H9 (cell line): ENCODE results near the gene PCLAF. TPM values are rescaled to one million over a fixed set of nuclear protein-coding genes. Genes with fewer than 3 reads are reported as not detected.

ENCODE experiments used
- DNase-seq: peaks from one replicate; pipeline ENCODE4 v3.0.0-alpha.2; 2017
- H2AFZ ChIP-seq: one replicate; pipeline ENCODE4 v1.6.1; 2013; ENCODE audit warnings: mild to moderate bottlenecking, low read length, control low read depth, moderate library complexity
- H2AK5ac ChIP-seq: 2 replicates; pipeline ENCODE4 v1.6.1; 2013; ENCODE audit warnings: low read length, control low read depth, mixed read lengths; ENCODE audit not compliant: insufficient read length
- H2BK120ac ChIP-seq: one replicate; pipeline ENCODE4 v1.6.1; 2013; ENCODE audit warnings: low read depth, mild to moderate bottlenecking, low read length, control low read depth, inconsistent platforms; ENCODE audit not compliant: poor library complexity, severe bottlenecking
- H2BK12ac ChIP-seq: 2 replicates; pipeline ENCODE4 v1.6.1; 2013; ENCODE audit warnings: low read length, control low read depth, mixed read lengths, low read depth; ENCODE audit not compliant: insufficient read length
- H2BK15ac ChIP-seq: 2 replicates; pipeline ENCODE4 v1.6.1; 2013; ENCODE audit warnings: low read depth, low read length, control low read depth
- H2BK20ac ChIP-seq: one replicate; pipeline ENCODE4 v1.6.1; 2013; ENCODE audit warnings: low read depth, mild to moderate bottlenecking, low read length, control low read depth, inconsistent platforms; ENCODE audit not compliant: poor library complexity, severe bottlenecking
- H2BK5ac ChIP-seq: 2 replicates; pipeline ENCODE4 v1.6.1; 2013; ENCODE audit warnings: low read length, control low read depth, mixed read lengths; ENCODE audit not compliant: insufficient read length
- H3K14ac ChIP-seq: 2 replicates; pipeline ENCODE4 v1.6.1; 2013; ENCODE audit warnings: low read length, control low read depth; ENCODE audit not compliant: insufficient read depth
- H3K18ac ChIP-seq: 2 replicates; pipeline ENCODE4 v1.6.1; 2013; ENCODE audit warnings: low read depth, mild to moderate bottlenecking, mixed read lengths, low read length, control low read depth; ENCODE audit not compliant: insufficient read length
- H3K23ac ChIP-seq: 2 replicates; pipeline ENCODE4 v1.6.1; 2013; ENCODE audit warnings: low read length, control low read depth, mixed read lengths, low read depth; ENCODE audit not compliant: insufficient read length
- H3K23me2 ChIP-seq: 2 replicates; pipeline ENCODE4 v1.6.1; 2013; ENCODE audit warnings: low read depth, mild to moderate bottlenecking, mixed read lengths, low read length, control low read depth; ENCODE audit not compliant: insufficient read length, poor library complexity, severe bottlenecking
- H3K27ac ChIP-seq: 2 replicates; pipeline ENCODE4 v1.5.1; 2013; ENCODE audit warnings: low read length, control low read depth, mixed read lengths, low read depth; ENCODE audit not compliant: insufficient read length
- H3K27me3 ChIP-seq: 2 replicates; pipeline ENCODE4 v1.6.1; 2013; ENCODE audit warnings: low read length, control low read depth, inconsistent platforms; ENCODE audit not compliant: insufficient read depth
- H3K4ac ChIP-seq: 2 replicates; pipeline ENCODE4 v1.6.1; 2013; ENCODE audit warnings: low read depth, mild to moderate bottlenecking, control low read depth, inconsistent platforms, low read length, moderate library complexity
- H3K4me1 ChIP-seq: 2 replicates; pipeline ENCODE4 v1.6.1; 2013; ENCODE audit warnings: low read length, control low read depth, inconsistent platforms; ENCODE audit not compliant: insufficient read depth
- H3K4me2 ChIP-seq: 2 replicates; pipeline ENCODE4 v1.6.1; 2013; ENCODE audit warnings: low read length, control low read depth, mixed read lengths; ENCODE audit not compliant: insufficient read length, insufficient read depth
- H3K56ac ChIP-seq: 2 replicates; pipeline ENCODE4 v1.6.1; 2013; ENCODE audit warnings: low read depth, mild to moderate bottlenecking, mixed read lengths, low read length, control low read depth; ENCODE audit not compliant: insufficient read length
- H3K79me1 ChIP-seq: 2 replicates; pipeline ENCODE4 v1.6.1; 2013; ENCODE audit warnings: low read depth, mild to moderate bottlenecking, moderate library complexity, low read length, control low read depth, inconsistent platforms; ENCODE audit not compliant: insufficient read depth, poor library complexity, severe bottlenecking
- H3K79me2 ChIP-seq: 2 replicates; pipeline ENCODE4 v1.6.1; 2013; ENCODE audit warnings: low read length, control low read depth, inconsistent platforms; ENCODE audit not compliant: insufficient read depth
- H3K9ac ChIP-seq: 2 replicates; pipeline ENCODE4 v1.6.1; 2013; ENCODE audit warnings: low read length, control low read depth, mixed read lengths; ENCODE audit not compliant: insufficient read length; ENCODE audit errors: extremely low read depth
- H3K9me3 ChIP-seq: one replicate; pipeline ENCODE4 v1.6.1; 2013; ENCODE audit warnings: low read depth, low read length, inconsistent platforms; ENCODE audit not compliant: control insufficient read depth
- H3T11ph ChIP-seq: one replicate; pipeline ENCODE4 v1.6.1; 2013; ENCODE audit warnings: mild to moderate bottlenecking, low read length, control low read depth, inconsistent platforms
- H4K20me1 ChIP-seq: one replicate; pipeline ENCODE4 v1.6.1; 2013; ENCODE audit not compliant: control insufficient read depth, insufficient read length, insufficient read depth
- H4K5ac ChIP-seq: 2 replicates; pipeline ENCODE4 v1.6.1; 2013; ENCODE audit warnings: low read depth, mild to moderate bottlenecking, mixed read lengths, low read length, control low read depth; ENCODE audit not compliant: insufficient read length
- H4K8ac ChIP-seq: replicated peaks from 2 replicates; pipeline ENCODE4 v1.6.1; 2013; ENCODE audit warnings: low read length, control low read depth, mixed read lengths, low read depth; ENCODE audit not compliant: insufficient read length
- H4K91ac ChIP-seq: 2 replicates; pipeline ENCODE4 v1.6.1; 2013; ENCODE audit warnings: low read depth, mild to moderate bottlenecking, moderate library complexity, mixed read lengths, low read length, control low read depth; ENCODE audit not compliant: insufficient read length
- H3K27ac Mint-ChIP-seq, 3 experiments: 2 replicates in 2 of 3; 3 replicates in 1 of 3; pipeline ENCODE4 v1.8.0; 2020 to 2021; ENCODE audit warnings: mixed read lengths in 3 of 3, mild to moderate bottlenecking in 1 of 3, moderate library complexity in 1 of 3
- H3K27me3 Mint-ChIP-seq: 2 replicates; pipeline ENCODE4 v1.8.0; 2021; ENCODE audit warnings: low read depth, mild to moderate bottlenecking, moderate library complexity, mixed read lengths
- H3K36me3 Mint-ChIP-seq, 3 experiments: 2 replicates in 2 of 3; 3 replicates in 1 of 3; pipeline ENCODE4 v1.8.0; 2020 to 2021; ENCODE audit warnings: low read depth in 3 of 3, mixed read lengths in 3 of 3; ENCODE audit not compliant: insufficient read depth in 1 of 3
- H3K4me1 Mint-ChIP-seq, 2 experiments: 2 replicates each; pipeline ENCODE4 v1.8.0; 2020; ENCODE audit warnings: mixed read lengths in 2 of 2
- H3K4me3 Mint-ChIP-seq, 2 experiments: 2 replicates in 1 of 2; 3 replicates in 1 of 2; pipeline ENCODE4 v1.8.0; 2020 to 2021; ENCODE audit warnings: mild to moderate bottlenecking in 2 of 2, mixed read lengths in 2 of 2, moderate library complexity in 1 of 2
- H3K9me3 Mint-ChIP-seq, 2 experiments: 2 replicates in 1 of 2; 3 replicates in 1 of 2; pipeline ENCODE4 v1.8.0; 2020; ENCODE audit warnings: mild to moderate bottlenecking in 2 of 2, mixed read lengths in 2 of 2, moderate library complexity in 1 of 2
- WGBS: extraction: QIAGEN DNeasy Blood & Tissue Kit; methylation state at CpG from one replicate; pipeline ENCODE4 v1.1.7; 2013; ENCODE audit warnings: missing lambda C conversion rate, low lambda C conversion rate, mixed read lengths; ENCODE audit not compliant: insufficient read length; ENCODE audit errors: extremely low coverage; 5-methylcytosine and 5-hydroxymethylcytosine counted together
- total RNA-seq: library from RNA; stranded (reverse); gene quantifications from 2 replicates; pipeline ENCODE4 v1.2.1, GENCODE V29; 2021
- TF ChIP-seq, protein P1 (sequence below): fragments of 200-600 bp; sonication (generic); conservative IDR thresholded peaks from 3 replicates; pipeline ENCODE4 v1.8.0; 2021; ENCODE audit warnings: antibody characterized with exemption, mild to moderate bottlenecking

PCLAF gene
- total RNA-seq, 1 experiment from 2014 or later, result 65.6 TPM

DNA sequence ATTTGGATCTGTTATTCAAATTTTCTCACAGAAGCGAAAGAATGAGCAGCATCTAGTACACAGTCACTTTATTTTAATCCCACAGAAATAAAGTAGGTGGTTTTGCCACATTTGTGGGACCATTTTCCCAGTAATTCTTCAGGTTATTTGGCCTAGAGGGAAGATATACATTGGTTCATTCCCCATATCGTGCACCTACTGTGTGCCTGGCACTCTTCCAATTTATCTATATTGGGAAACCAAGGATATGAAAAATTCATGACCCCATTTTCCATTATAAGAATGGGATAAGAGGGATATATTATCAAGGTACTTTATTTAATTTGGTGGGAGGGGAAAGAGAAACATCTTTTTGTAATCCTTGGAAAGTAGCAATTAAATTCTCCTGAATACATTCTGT is 41.5 kb upstream of the PCLAF start:
- H3K79me1 ChIP-seq, result no peaks in the 10 kb centered on the region
- H3K4me2 ChIP-seq, result no peak overlapping the region
- H3K27ac ChIP-seq, result no peak overlapping the region
- DNase-seq, result no peak
- no peak overlapping the region for H3K14ac ChIP-seq
- no peaks in the 10 kb centered on the region for H3K27me3 Mint-ChIP-seq
- no peak overlapping the region for H2BK12ac ChIP-seq
- no peak overlapping the region for H3K27ac Mint-ChIP-seq
- no peak overlapping the region for H3K4ac ChIP-seq
- no peaks in the 10 kb centered on the region for H3K9me3 ChIP-seq
- no peak overlapping the region for H2BK20ac ChIP-seq
- no peak overlapping the region for H3K18ac ChIP-seq
- no CpG with 5 or more reads among the region's 2 CpGs for WGBS
- H3K4me1 ChIP-seq, result no peaks in the 10 kb centered on the region
- H3K79me2 ChIP-seq, result no peaks in the 10 kb centered on the region
- no peaks in the 10 kb centered on the region for H3K27me3 ChIP-seq
- no peak overlapping the region for H3K9ac ChIP-seq
- no peaks in the 10 kb centered on the region for H3K9me3 Mint-ChIP-seq
- H3K56ac ChIP-seq, result no peak overlapping the region
- H4K5ac ChIP-seq, result no peak overlapping the region
- TF ChIP-seq, protein P1, sequence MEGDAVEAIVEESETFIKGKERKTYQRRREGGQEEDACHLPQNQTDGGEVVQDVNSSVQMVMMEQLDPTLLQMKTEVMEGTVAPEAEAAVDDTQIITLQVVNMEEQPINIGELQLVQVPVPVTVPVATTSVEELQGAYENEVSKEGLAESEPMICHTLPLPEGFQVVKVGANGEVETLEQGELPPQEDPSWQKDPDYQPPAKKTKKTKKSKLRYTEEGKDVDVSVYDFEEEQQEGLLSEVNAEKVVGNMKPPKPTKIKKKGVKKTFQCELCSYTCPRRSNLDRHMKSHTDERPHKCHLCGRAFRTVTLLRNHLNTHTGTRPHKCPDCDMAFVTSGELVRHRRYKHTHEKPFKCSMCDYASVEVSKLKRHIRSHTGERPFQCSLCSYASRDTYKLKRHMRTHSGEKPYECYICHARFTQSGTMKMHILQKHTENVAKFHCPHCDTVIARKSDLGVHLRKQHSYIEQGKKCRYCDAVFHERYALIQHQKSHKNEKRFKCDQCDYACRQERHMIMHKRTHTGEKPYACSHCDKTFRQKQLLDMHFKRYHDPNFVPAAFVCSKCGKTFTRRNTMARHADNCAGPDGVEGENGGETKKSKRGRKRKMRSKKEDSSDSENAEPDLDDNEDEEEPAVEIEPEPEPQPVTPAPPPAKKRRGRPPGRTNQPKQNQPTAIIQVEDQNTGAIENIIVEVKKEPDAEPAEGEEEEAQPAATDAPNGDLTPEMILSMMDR, result no peak
- H2AFZ ChIP-seq, result no peak overlapping the region
- no peak overlapping the region for H3K23ac ChIP-seq
- no peak overlapping the region for H2BK15ac ChIP-seq
- H3T11ph ChIP-seq, result no peak overlapping the region
- no peaks in the 10 kb centered on the region for H4K20me1 ChIP-seq
- H3K36me3 Mint-ChIP-seq, result peaks cover 6 to 67% (median 16%) of the 10 kb centered on the region in 3 experiments; a peak in 5 of 7 replicates
- H2BK120ac ChIP-seq, result no peak overlapping the region
- no peak overlapping the region for H3K4me3 Mint-ChIP-seq
- no peak overlapping the region for H4K91ac ChIP-seq
- no peaks in the 10 kb centered on the region for H3K4me1 Mint-ChIP-seq
- no peak overlapping the region for H2BK5ac ChIP-seq
- H3K23me2 ChIP-seq, result no peaks in the 10 kb centered on the region
- no peak overlapping the region for H2AK5ac ChIP-seq
- no peak overlapping the region for H4K8ac ChIP-seq
